NCI-H128 (cell line): ENCODE measurements around the gene ATF2.

Experiments used
- DNase-seq: peaks from one replicate; lab custom pipeline; 2025; ENCODE audit not compliant: unreplicated experiment; lab: John Stamatoyannopoulos, UW

ATF2 gene

GRCh38 chr2:175167792-175168563, at the start of gene ATF2:
Gene ATF2 (minus strand): TSS chr2:175168203. CDS start chr2:175136443, 31,760 bp downstream.
- peak; percentile 93 for DNase-seq

GRCh38 chr2:175207741-175208438, 39.9 kb upstream of the ATF2 start:
- peak; percentile 12 for DNase-seq

- no peak for DNase-seq
Observed at GRCh38 chr2:175206866-175207265, 38.9 kb upstream of the ATF2 start.

GRCh38 chr2:175205523-175205922, 37.5 kb upstream of the ATF2 start:
- DNase-seq = no peak

GRCh38 chr2:175203621-175204496, 35.9 kb upstream of the ATF2 start:
- DNase-seq = no peak

GRCh38 chr2:175195012-175195411, 27.0 kb upstream of the ATF2 start:
- DNase-seq = no peak

- no peak for DNase-seq
Observed at GRCh38 chr2:175188761-175189160, 20.8 kb upstream of the ATF2 start.

GRCh38 chr2:175187378-175187777, 19.4 kb upstream of the ATF2 start:
- no peak for DNase-seq

- no peak for DNase-seq
Observed at GRCh38 chr2:175183674-175184073, 15.7 kb upstream of the ATF2 start.

GRCh38 chr2:175181877-175182308, 13.9 kb upstream of the ATF2 start:
- no peak for DNase-seq

GRCh38 chr2:175181104-175181876, 13.3 kb upstream of the ATF2 start, which contains the start of gene ATP5MC3:
Gene ATP5MC3 (minus strand): TSS chr2:175181710. CDS start chr2:175181393, 317 bp downstream.
- peak; percentile 71 for DNase-seq

GRCh38 chr2:175180701-175181103, 12.7 kb upstream of the ATF2 start:
- no peak for DNase-seq

GRCh38 chr2:175176624-175177023, 8.6 kb upstream of the ATF2 start:
- DNase-seq = no peak

- DNase-seq = no peak
Observed at GRCh38 chr2:175175896-175176295, 7.9 kb upstream of the ATF2 start.

- DNase-seq = no peak
Observed at GRCh38 chr2:175175320-175175719, 7.3 kb upstream of the ATF2 start.

GRCh38 chr2:175170659-175171304, 2.8 kb upstream of the ATF2 start:
- no peak for DNase-seq

- no peak for DNase-seq
Observed at GRCh38 chr2:175169191-175169590, 1.2 kb upstream of the ATF2 start.

GRCh38 chr2:175168564-175168945, 552 bp upstream of the ATF2 start:
- DNase-seq = no peak

- DNase-seq = no peak
Observed at GRCh38 chr2:175167076-175167791, 769 bp downstream of the ATF2 start.
